SK-N-SH treated with all-trans-retinoic acid at 6 μM for 48 hours (cell line): Measurements from ENCODE around the gene RGS8.
A peak's percentile ranks its signal among the peaks of the same experiment; 100 is the strongest.

Experiments used
- ATAC-seq: fragments of 200-7000 bp; cut with Tn5 transposase; 3 replicates; pipeline ENCODE4 v1.9.1; 2020; ENCODE audit warnings: mild to moderate bottlenecking, moderate library complexity
- BACH2 ChIP-seq: fragments of 250-450 bp; sonication (Bioruptor Pico); IDR thresholded peaks from 2 replicates; pipeline ENCODE4 v1.9.0; 2021; ENCODE audit warnings: mild to moderate bottlenecking, borderline replicate concordance
- CSDC2 ChIP-seq: fragments of 250-450 bp; sonication (Bioruptor Pico); IDR thresholded peaks from 2 replicates; pipeline ENCODE4 v1.5.0; 2020; ENCODE audit warnings: mild to moderate bottlenecking, moderate library complexity
- ISL1 ChIP-seq: fragments of 250-450 bp; sonication (Bioruptor Pico); IDR thresholded peaks from 2 replicates; pipeline ENCODE4 v2.1.2; 2022; ENCODE audit warnings: mild to moderate bottlenecking, moderate library complexity
- OSR1 ChIP-seq: fragments of 250-450 bp; sonication (Bioruptor Pico); IDR thresholded peaks from 2 replicates; pipeline ENCODE4 v1.8.0; 2022; ENCODE audit warnings: moderate library complexity, mild to moderate bottlenecking, inconsistent platforms
- PPARA ChIP-seq: fragments of 250-450 bp; sonication (Bioruptor Pico); IDR thresholded peaks from 2 replicates; pipeline ENCODE4 v1.5.0; 2020; ENCODE audit warnings: mild to moderate bottlenecking, borderline replicate concordance
- RARB ChIP-seq: fragments of 250-450 bp; sonication (Bioruptor Pico); IDR thresholded peaks from 2 replicates; pipeline ENCODE4 v1.8.0; 2021; ENCODE audit warnings: mild to moderate bottlenecking, moderate library complexity
- SNAI2 ChIP-seq: fragments of 250-450 bp; sonication (Bioruptor Pico); IDR thresholded peaks from 2 replicates; pipeline ENCODE4 v1.5.0; 2020; ENCODE audit warnings: mild to moderate bottlenecking, moderate library complexity
- TCF4 ChIP-seq: fragments of 250-450 bp; sonication (Bioruptor Pico); IDR thresholded peaks from 2 replicates; pipeline ENCODE4 v1.8.0; 2021; ENCODE audit warnings: mild to moderate bottlenecking, moderate library complexity, borderline replicate concordance
- TOX ChIP-seq: fragments of 250-450 bp; sonication (Bioruptor Pico); IDR thresholded peaks from 2 replicates; pipeline ENCODE4 v1.8.0; 2021; ENCODE audit warnings: mild to moderate bottlenecking, moderate library complexity, borderline replicate concordance
- ZC3H10 ChIP-seq: fragments of 250-450 bp; sonication (Bioruptor Pico); IDR thresholded peaks from 2 replicates; pipeline ENCODE4 v1.5.1; 2021; ENCODE audit warnings: mild to moderate bottlenecking, moderate library complexity
- ZFP30 ChIP-seq: fragments of 450-650 bp; formaldehyde crosslinking; IDR thresholded peaks from 2 replicates; pipeline ENCODE4 v1.5.0; 2022; ENCODE audit warnings: mild to moderate bottlenecking, moderate library complexity
- ZNF565 ChIP-seq: fragments of 450-650 bp; formaldehyde crosslinking; conservative IDR thresholded peaks from 2 replicates; pipeline ENCODE4 v1.5.0; 2020; ENCODE audit warnings: low read depth, mild to moderate bottlenecking, moderate library complexity
- ZNF70 ChIP-seq: fragments of 450-650 bp; formaldehyde crosslinking; IDR thresholded peaks from 2 replicates; pipeline ENCODE4 v1.5.0; 2020; ENCODE audit warnings: mild to moderate bottlenecking, moderate library complexity
- ZNF8 ChIP-seq: fragments of 450-650 bp; formaldehyde crosslinking; IDR thresholded peaks from 2 replicates; pipeline ENCODE4 v1.5.0; 2020; ENCODE audit warnings: mild to moderate bottlenecking, moderate library complexity
- TF ChIP-seq, protein P1 (sequence below): fragments of 250-450 bp; sonication (Bioruptor Pico); IDR thresholded peaks from 2 replicates; pipeline ENCODE4 v1.5.1; 2020; ENCODE audit warnings: low read depth, mild to moderate bottlenecking, moderate library complexity
- TF ChIP-seq, protein P2 (sequence below): fragments of 250-450 bp; sonication (Bioruptor Pico); IDR thresholded peaks from 2 replicates; pipeline ENCODE4 v1.5.1; 2021; ENCODE audit warnings: mild to moderate bottlenecking, moderate library complexity
- TF ChIP-seq, protein P3 (sequence below): fragments of 250-450 bp; sonication (Bioruptor Pico); IDR thresholded peaks from 2 replicates; pipeline ENCODE4 v1.8.0; 2020; ENCODE audit warnings: mild to moderate bottlenecking, moderate library complexity, borderline replicate concordance
- TF ChIP-seq, protein P4 (sequence below): fragments of 250-450 bp; sonication (Bioruptor Pico); IDR thresholded peaks from 2 replicates; pipeline ENCODE4 v1.8.0; 2021; ENCODE audit warnings: low read depth, mild to moderate bottlenecking, moderate library complexity, borderline replicate concordance
- TF ChIP-seq, protein P5 (sequence below): fragments of 250-450 bp; sonication (Bioruptor Pico); IDR thresholded peaks from 2 replicates; pipeline ENCODE4 v1.5.0; 2020; ENCODE audit warnings: mild to moderate bottlenecking, moderate library complexity

RGS8 gene

DNA sequence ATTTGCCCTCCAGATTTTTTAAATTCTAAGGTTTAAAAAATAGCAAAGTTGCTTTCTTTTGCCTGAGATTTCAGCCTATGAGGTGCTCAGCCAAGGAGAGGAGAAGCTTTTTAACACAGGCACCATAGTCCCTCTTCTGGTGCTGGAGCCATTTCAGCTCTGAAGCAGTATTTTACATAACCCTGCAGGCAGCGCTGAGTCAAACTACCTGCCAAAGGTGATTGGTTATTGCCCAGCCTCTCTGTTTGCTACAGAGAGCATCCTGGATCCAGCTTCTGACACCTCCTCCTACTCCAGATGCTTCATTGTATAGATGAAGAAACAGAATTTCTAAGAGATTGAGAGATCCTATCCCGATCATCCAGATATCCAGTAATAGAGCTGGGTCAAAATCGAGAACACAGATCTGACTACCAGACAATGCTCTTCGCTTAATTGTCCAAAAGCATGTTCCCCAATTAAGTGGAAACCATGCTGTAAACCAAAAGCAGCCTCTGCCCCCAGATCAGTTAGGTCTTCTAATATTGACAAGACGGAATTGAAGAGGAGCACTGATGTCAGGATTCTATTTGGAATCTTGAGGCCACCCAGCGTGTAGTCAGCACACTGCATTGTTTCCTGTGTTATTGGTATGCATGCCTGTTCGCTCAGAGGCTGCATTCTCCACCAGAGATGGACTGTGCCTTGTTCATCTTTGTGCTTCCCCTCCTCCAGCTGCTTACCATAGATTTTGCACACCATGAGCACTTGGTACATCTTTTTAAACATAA is 22.1 kb downstream of the RGS8 start:
- peak; percentile 56; the same call in 2 of the 3 replicates for ATAC-seq
- TF ChIP-seq ZNF8 (CRISPR knock-in tag) (no peak), TCF4 (CRISPR knock-in tag) (no peak), PPARA (no peak), RARB (CRISPR knock-in tag) (no peak)
- TF ChIP-seq, protein P1, sequence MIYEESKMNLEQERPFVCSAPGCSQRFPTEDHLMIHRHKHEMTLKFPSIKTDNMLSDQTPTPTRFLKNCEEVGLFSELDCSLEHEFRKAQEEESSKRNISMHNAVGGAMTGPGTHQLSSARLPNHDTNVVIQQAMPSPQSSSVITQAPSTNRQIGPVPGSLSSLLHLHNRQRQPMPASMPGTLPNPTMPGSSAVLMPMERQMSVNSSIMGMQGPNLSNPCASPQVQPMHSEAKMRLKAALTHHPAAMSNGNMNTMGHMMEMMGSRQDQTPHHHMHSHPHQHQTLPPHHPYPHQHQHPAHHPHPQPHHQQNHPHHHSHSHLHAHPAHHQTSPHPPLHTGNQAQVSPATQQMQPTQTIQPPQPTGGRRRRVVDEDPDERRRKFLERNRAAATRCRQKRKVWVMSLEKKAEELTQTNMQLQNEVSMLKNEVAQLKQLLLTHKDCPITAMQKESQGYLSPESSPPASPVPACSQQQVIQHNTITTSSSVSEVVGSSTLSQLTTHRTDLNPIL (CRISPR knock-in tag) = no peak
- TF ChIP-seq, protein P2, sequence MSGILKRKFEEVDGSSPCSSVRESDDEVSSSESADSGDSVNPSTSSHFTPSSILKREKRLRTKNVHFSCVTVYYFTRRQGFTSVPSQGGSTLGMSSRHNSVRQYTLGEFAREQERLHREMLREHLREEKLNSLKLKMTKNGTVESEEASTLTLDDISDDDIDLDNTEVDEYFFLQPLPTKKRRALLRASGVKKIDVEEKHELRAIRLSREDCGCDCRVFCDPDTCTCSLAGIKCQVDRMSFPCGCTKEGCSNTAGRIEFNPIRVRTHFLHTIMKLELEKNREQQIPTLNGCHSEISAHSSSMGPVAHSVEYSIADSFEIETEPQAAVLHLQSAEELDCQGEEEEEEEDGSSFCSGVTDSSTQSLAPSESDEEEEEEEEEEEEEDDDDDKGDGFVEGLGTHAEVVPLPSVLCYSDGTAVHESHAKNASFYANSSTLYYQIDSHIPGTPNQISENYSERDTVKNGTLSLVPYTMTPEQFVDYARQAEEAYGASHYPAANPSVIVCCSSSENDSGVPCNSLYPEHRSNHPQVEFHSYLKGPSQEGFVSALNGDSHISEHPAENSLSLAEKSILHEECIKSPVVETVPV (CRISPR knock-in tag) = no peak
- TF ChIP-seq, protein P3, sequence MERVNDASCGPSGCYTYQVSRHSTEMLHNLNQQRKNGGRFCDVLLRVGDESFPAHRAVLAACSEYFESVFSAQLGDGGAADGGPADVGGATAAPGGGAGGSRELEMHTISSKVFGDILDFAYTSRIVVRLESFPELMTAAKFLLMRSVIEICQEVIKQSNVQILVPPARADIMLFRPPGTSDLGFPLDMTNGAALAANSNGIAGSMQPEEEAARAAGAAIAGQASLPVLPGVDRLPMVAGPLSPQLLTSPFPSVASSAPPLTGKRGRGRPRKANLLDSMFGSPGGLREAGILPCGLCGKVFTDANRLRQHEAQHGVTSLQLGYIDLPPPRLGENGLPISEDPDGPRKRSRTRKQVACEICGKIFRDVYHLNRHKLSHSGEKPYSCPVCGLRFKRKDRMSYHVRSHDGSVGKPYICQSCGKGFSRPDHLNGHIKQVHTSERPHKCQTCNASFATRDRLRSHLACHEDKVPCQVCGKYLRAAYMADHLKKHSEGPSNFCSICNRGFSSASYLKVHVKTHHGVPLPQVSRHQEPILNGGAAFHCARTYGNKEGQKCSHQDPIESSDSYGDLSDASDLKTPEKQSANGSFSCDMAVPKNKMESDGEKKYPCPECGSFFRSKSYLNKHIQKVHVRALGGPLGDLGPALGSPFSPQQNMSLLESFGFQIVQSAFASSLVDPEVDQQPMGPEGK (CRISPR knock-in tag) = no peak
- TF ChIP-seq, protein P4, sequence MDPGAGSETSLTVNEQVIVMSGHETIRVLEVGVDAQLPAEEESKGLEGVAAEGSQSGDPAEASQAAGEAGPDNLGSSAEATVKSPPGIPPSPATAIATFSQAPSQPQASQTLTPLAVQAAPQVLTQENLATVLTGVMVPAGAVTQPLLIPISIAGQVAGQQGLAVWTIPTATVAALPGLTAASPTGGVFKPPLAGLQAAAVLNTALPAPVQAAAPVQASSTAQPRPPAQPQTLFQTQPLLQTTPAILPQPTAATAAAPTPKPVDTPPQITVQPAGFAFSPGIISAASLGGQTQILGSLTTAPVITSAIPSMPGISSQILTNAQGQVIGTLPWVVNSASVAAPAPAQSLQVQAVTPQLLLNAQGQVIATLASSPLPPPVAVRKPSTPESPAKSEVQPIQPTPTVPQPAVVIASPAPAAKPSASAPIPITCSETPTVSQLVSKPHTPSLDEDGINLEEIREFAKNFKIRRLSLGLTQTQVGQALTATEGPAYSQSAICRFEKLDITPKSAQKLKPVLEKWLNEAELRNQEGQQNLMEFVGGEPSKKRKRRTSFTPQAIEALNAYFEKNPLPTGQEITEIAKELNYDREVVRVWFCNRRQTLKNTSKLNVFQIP (CRISPR knock-in tag) = no peak

DNA sequence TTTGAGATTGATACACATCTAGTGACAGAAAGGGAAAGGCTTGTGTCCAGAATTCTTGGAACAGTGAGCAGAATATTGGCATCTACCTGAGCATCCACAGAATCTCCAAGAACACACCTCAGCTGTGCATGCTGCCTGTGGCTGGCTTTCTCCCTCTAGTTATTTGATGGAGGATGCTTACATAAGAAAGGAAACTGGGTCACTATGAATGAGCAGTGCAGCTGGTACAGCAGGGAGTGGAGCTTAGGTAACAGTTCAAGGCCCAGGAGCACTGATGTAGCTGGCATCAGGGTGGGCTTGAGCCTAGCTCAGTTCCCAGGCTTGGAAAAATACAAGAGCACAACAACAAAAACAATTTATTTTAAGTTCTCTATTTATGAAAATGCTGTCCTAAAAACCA is 26.3 kb downstream of the RGS8 start:
- TF ChIP-seq ZNF8 (CRISPR knock-in tag) (no peak), ISL1 (no peak), PPARA (no peak), CSDC2 (CRISPR knock-in tag) (no peak)
- TF ChIP-seq, protein P5, sequence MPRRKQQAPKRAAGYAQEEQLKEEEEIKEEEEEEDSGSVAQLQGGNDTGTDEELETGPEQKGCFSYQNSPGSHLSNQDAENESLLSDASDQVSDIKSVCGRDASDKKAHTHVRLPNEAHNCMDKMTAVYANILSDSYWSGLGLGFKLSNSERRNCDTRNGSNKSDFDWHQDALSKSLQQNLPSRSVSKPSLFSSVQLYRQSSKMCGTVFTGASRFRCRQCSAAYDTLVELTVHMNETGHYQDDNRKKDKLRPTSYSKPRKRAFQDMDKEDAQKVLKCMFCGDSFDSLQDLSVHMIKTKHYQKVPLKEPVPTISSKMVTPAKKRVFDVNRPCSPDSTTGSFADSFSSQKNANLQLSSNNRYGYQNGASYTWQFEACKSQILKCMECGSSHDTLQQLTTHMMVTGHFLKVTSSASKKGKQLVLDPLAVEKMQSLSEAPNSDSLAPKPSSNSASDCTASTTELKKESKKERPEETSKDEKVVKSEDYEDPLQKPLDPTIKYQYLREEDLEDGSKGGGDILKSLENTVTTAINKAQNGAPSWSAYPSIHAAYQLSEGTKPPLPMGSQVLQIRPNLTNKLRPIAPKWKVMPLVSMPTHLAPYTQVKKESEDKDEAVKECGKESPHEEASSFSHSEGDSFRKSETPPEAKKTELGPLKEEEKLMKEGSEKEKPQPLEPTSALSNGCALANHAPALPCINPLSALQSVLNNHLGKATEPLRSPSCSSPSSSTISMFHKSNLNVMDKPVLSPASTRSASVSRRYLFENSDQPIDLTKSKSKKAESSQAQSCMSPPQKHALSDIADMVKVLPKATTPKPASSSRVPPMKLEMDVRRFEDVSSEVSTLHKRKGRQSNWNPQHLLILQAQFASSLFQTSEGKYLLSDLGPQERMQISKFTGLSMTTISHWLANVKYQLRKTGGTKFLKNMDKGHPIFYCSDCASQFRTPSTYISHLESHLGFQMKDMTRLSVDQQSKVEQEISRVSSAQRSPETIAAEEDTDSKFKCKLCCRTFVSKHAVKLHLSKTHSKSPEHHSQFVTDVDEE = no peak
- TF ChIP-seq, protein P1 (CRISPR knock-in tag) = no peak
- no peak for ATAC-seq

DNA sequence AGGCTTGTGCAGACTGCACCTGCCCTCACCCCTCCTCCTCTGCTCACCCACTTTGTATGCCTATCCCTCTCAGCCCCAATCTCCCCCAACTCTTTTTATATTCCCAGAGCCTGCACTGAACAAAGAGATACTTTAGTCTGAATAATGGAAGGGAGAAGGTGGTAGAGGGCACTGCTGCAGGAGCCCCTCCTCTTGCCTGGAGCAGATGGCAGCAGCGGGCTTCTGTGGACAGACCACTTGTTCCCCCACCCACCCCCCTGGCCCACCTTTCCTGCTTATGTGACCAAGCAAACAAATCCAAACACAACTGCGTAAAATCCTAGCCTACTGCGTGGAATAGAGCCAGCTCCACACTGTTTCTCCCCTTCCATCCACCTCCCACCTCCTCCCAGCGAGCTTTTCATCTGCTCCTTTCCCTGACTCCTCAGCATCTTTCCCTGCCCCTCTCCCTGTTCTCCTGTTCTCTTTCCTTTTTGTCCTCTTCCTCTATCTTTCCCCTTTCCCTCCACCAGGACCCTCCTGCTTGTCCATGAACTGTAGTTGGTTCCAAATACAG is 27.5 kb downstream of the RGS8 start:
- no peak for ATAC-seq
- TF ChIP-seq CSDC2 (CRISPR knock-in tag) = no peak
- no peak for TF ChIP-seq RARB (CRISPR knock-in tag)
- no peak for TF ChIP-seq SNAI2 (CRISPR knock-in tag)
- TF ChIP-seq ZFP30 (CRISPR knock-in tag) = no peak
- TF ChIP-seq, protein P1 (CRISPR knock-in tag) = no peak
- no peak for TF ChIP-seq ZNF8 (CRISPR knock-in tag)
- TF ChIP-seq ZNF565 (CRISPR knock-in tag) = no peak
- TF ChIP-seq ISL1 = no peak
- TF ChIP-seq ZNF70 (CRISPR knock-in tag) = no peak
- no peak for TF ChIP-seq BACH2 (CRISPR knock-in tag)
- TF ChIP-seq, protein P3 (CRISPR knock-in tag) = no peak
- no peak for TF ChIP-seq OSR1
- no peak for TF ChIP-seq TOX (CRISPR knock-in tag)
- no peak for TF ChIP-seq ZC3H10
- TF ChIP-seq, protein P4 (CRISPR knock-in tag) = no peak
